ENCODE measurements around the gene FPR3.

FPR3 gene

GRCh38 chr19:51820831-51821446 lies 26.0 kb downstream of the FPR3 start:
- TF ChIP-seq SUZ12 (IDR thresholded peaks at IDR 0.05; ENCODE audit: extremely low read depth, insufficient read depth, insufficient read length) (no peak), YY1 (IDR thresholded peaks at IDR 0.05; ENCODE audit: insufficient read depth, insufficient read length) (no peak), ZNF274 (IDR thresholded peaks at IDR 0.05; ENCODE audit: low read depth, low read length) (no peak)
- no peaks in the 10 kb centered on the region for H3K27me3 ChIP-seq (ENCODE audit: insufficient read depth, insufficient read length)
- H3K4me1 ChIP-seq (ENCODE audit: insufficient read depth, insufficient read length): no peaks in the 10 kb centered on the region
- peaks cover 15% of the 10 kb centered on the region; the same call in 1 of the 2 replicates for H3K9me3 ChIP-seq (ENCODE audit: insufficient read depth, low read length)
- H3K9ac ChIP-seq (ENCODE audit: insufficient read length, low read depth): no peak overlapping the region
- no peak overlapping the region for H3K4me3 ChIP-seq (ENCODE audit: insufficient read length, low read depth)
- no peaks in the 10 kb centered on the region for H3K36me3 ChIP-seq (ENCODE audit: insufficient read depth, insufficient read length, low read length)
- no peak for DNase-seq (ENCODE audit: low read depth, low spot score)

DNA sequence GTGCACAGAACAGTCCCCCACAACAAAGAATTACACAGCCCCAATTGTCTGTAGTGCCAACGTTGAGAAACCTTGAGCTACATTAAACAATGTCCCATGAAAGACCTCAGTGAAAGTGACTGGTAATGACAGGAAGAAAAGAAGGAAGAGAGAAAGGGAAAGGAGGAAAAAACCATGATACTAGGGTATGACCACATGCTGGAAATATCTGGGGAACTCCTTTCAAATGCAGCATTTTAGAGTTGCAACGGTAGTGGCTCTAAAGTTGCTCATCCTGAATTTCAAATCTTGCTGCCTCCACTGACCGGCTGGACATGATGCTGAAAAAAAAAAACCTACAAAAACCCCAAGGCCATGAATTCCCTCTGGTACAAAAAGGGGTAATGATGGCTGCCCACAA lies 26.5 kb downstream of the FPR3 start:
- Histone ChIP-seq H3K9ac (ENCODE audit: insufficient read length, low read depth) (no peak overlapping the region), H3K36me3 (ENCODE audit: insufficient read depth, insufficient read length, low read length) (no peaks in the 10 kb centered on the region), H3K9me3 (ENCODE audit: insufficient read depth, low read length) (peaks cover 13% of the 10 kb centered on the region; the same call in 1 of the 2 replicates), H3K4me3 (ENCODE audit: insufficient read length, low read depth) (no peak overlapping the region), H3K4me1 (ENCODE audit: insufficient read depth, insufficient read length) (no peaks in the 10 kb centered on the region), H3K27me3 (ENCODE audit: insufficient read depth, insufficient read length) (no peaks in the 10 kb centered on the region)
- TF ChIP-seq ZNF274 (IDR thresholded peaks at IDR 0.05; ENCODE audit: low read depth, low read length) (no peak), YY1 (IDR thresholded peaks at IDR 0.05; ENCODE audit: insufficient read depth, insufficient read length) (no peak), SUZ12 (IDR thresholded peaks at IDR 0.05; ENCODE audit: extremely low read depth, insufficient read depth, insufficient read length) (no peak)
- DNase-seq (ENCODE audit: low read depth, low spot score): no peak

DNA sequence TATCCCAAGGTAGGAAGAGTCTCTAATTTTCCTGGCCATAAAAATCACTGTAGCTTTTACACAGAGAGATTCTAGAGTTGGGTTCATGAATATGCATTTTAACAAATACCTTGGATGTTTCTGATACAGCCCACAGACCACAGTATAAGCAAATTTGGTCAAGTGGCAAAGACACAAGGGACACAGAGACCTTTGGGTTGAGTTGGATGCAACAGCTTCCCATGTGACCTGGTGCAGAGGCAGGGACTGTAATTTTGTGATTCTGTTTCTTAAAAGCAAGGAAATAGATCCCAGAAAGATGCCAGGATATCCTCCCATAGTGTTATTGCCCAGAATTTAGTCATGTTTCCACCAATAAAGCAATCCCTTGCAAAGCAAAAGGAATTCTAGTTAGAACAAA lies 27.0 kb downstream of the FPR3 start:
- Histone ChIP-seq H3K4me3 (ENCODE audit: insufficient read length, low read depth) (no peak overlapping the region), H3K9ac (ENCODE audit: insufficient read length, low read depth) (no peak overlapping the region), H3K4me1 (ENCODE audit: insufficient read depth, insufficient read length) (no peaks in the 10 kb centered on the region), H3K9me3 (ENCODE audit: insufficient read depth, low read length) (peaks cover 17% of the 10 kb centered on the region), H3K27me3 (ENCODE audit: insufficient read depth, insufficient read length) (no peaks in the 10 kb centered on the region), H3K36me3 (ENCODE audit: insufficient read depth, insufficient read length, low read length) (no peaks in the 10 kb centered on the region)
- DNase-seq (ENCODE audit: low read depth, low spot score): no peak
- no peak for TF ChIP-seq YY1 (IDR thresholded peaks at IDR 0.05; ENCODE audit: insufficient read depth, insufficient read length)
- TF ChIP-seq SUZ12 (IDR thresholded peaks at IDR 0.05; ENCODE audit: extremely low read depth, insufficient read depth, insufficient read length): no peak
- TF ChIP-seq ZNF274 (IDR thresholded peaks at IDR 0.05; ENCODE audit: low read depth, low read length): no peak

DNA sequence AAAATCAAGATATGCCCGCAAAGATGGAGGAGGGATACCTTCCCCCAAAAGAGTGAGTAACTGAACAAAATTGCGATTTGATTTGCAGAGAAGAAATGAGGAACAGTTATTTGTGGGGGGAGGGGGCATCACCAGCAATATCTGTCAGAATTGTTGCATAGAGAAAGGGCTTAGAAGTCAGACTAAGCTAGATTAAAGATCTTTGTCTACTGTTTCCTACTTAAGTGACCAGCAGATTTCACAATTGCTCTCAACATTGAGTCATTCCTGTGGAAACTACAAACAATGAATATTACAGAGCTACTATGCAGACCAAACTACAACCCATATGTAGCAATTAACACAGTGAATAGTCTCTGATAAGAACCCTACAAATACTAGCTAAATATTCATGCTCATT lies 27.4 kb downstream of the FPR3 start:
- Histone ChIP-seq H3K4me3 (ENCODE audit: insufficient read length, low read depth) (no peak overlapping the region), H3K9ac (ENCODE audit: insufficient read length, low read depth) (no peak overlapping the region), H3K27me3 (ENCODE audit: insufficient read depth, insufficient read length) (no peaks in the 10 kb centered on the region), H3K4me1 (ENCODE audit: insufficient read depth, insufficient read length) (no peaks in the 10 kb centered on the region), H3K9me3 (ENCODE audit: insufficient read depth, low read length) (peaks cover 21% of the 10 kb centered on the region), H3K36me3 (ENCODE audit: insufficient read depth, insufficient read length, low read length) (no peaks in the 10 kb centered on the region)
- TF ChIP-seq SUZ12 (IDR thresholded peaks at IDR 0.05; ENCODE audit: extremely low read depth, insufficient read depth, insufficient read length) (no peak), ZNF274 (IDR thresholded peaks at IDR 0.05; ENCODE audit: low read depth, low read length) (no peak), YY1 (IDR thresholded peaks at IDR 0.05; ENCODE audit: insufficient read depth, insufficient read length) (no peak)
- DNase-seq (ENCODE audit: low read depth, low spot score): no peak

- no peaks in the 10 kb centered on the region for H3K4me1 ChIP-seq (ENCODE audit: insufficient read depth, insufficient read length)
- H3K36me3 ChIP-seq (ENCODE audit: insufficient read depth, insufficient read length, low read length): no peaks in the 10 kb centered on the region
- H3K4me3 ChIP-seq (ENCODE audit: insufficient read length, low read depth): no peak overlapping the region
- TF ChIP-seq YY1 (IDR thresholded peaks at IDR 0.05; ENCODE audit: insufficient read depth, insufficient read length): no peak
- TF ChIP-seq SUZ12 (IDR thresholded peaks at IDR 0.05; ENCODE audit: extremely low read depth, insufficient read depth, insufficient read length): no peak
- no peak for TF ChIP-seq ZNF274 (IDR thresholded peaks at IDR 0.05; ENCODE audit: low read depth, low read length)
- no peaks in the 10 kb centered on the region for H3K27me3 ChIP-seq (ENCODE audit: insufficient read depth, insufficient read length)
- DNase-seq (ENCODE audit: low read depth, low spot score): no peak
- no peak overlapping the region for H3K9ac ChIP-seq (ENCODE audit: insufficient read length, low read depth)
- H3K9me3 ChIP-seq (ENCODE audit: insufficient read depth, low read length): peaks cover 27% of the 10 kb centered on the region
These were observed 28.0 kb downstream of the FPR3 start for GRCh38 chr19:51822946-51823345.

DNA sequence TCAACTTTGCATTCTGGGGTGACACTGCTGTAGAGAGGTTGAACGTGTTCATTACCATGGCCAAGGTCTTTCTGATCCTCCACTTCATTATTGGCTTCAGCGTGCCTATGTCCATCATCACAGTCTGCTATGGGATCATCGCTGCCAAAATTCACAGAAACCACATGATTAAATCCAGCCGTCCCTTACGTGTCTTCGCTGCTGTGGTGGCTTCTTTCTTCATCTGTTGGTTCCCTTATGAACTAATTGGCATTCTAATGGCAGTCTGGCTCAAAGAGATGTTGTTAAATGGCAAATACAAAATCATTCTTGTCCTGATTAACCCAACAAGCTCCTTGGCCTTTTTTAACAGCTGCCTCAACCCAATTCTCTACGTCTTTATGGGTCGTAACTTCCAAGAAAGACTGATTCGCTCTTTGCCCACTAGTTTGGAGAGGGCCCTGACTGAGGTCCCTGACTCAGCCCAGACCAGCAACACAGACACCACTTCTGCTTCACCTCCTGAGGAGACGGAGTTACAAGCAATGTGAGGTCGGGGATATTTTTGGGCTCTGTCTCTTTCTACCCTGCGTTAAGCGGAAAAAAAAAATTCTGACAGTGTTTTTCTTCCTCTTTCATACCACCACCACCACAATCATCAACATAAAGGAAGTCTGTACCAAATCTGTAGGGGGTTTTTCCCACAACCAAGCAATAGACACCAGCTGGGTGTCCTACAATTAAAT lies 29.5 kb downstream of the FPR3 start:
- no peak overlapping the region for H3K4me3 ChIP-seq (ENCODE audit: insufficient read length, low read depth)
- H3K9me3 ChIP-seq (ENCODE audit: insufficient read depth, low read length): peaks cover 40% of the 10 kb centered on the region
- H3K4me1 ChIP-seq (ENCODE audit: insufficient read depth, insufficient read length): no peaks in the 10 kb centered on the region
- no peaks in the 10 kb centered on the region for H3K36me3 ChIP-seq (ENCODE audit: insufficient read depth, insufficient read length, low read length)
- no peak overlapping the region for H3K9ac ChIP-seq (ENCODE audit: insufficient read length, low read depth)
- TF ChIP-seq SUZ12 (IDR thresholded peaks at IDR 0.05; ENCODE audit: extremely low read depth, insufficient read depth, insufficient read length) (no peak), ZNF274 (IDR thresholded peaks at IDR 0.05; ENCODE audit: low read depth, low read length) (no peak), YY1 (IDR thresholded peaks at IDR 0.05; ENCODE audit: insufficient read depth, insufficient read length) (no peak)
- DNase-seq (ENCODE audit: low read depth, low spot score): no peak
- no peaks in the 10 kb centered on the region for H3K27me3 ChIP-seq (ENCODE audit: insufficient read depth, insufficient read length)

GRCh38 chr19:51830274-51830673 lies 35.3 kb downstream of the FPR3 start:
- Histone ChIP-seq H3K9me3 (ENCODE audit: insufficient read depth, low read length) (peaks cover 32% of the 10 kb centered on the region), H3K27me3 (ENCODE audit: insufficient read depth, insufficient read length) (no peaks in the 10 kb centered on the region), H3K36me3 (ENCODE audit: insufficient read depth, insufficient read length, low read length) (no peaks in the 10 kb centered on the region), H3K4me1 (ENCODE audit: insufficient read depth, insufficient read length) (no peaks in the 10 kb centered on the region), H3K4me3 (ENCODE audit: insufficient read length, low read depth) (no peak overlapping the region), H3K9ac (ENCODE audit: insufficient read length, low read depth) (no peak overlapping the region)
- no peak for DNase-seq (ENCODE audit: low read depth, low spot score)
- no peak for TF ChIP-seq ZNF274 (IDR thresholded peaks at IDR 0.05; ENCODE audit: low read depth, low read length)
- no peak for TF ChIP-seq YY1 (IDR thresholded peaks at IDR 0.05; ENCODE audit: insufficient read depth, insufficient read length)
- TF ChIP-seq SUZ12 (IDR thresholded peaks at IDR 0.05; ENCODE audit: extremely low read depth, insufficient read depth, insufficient read length): no peak
